Endothelial cell (in vitro differentiated cells): Measurements from ENCODE around the gene SNAPC2. TPM values are rescaled to one million over a fixed set of nuclear protein-coding genes. Genes with fewer than 3 reads are reported as not detected.

Source experiments
- DNase-seq: peaks from one replicate; pipeline ENCODE4 v3.0.0; 2021; ENCODE audit warnings: low spot score
- H3K27ac Mint-ChIP-seq: one replicate; pipeline ENCODE4 v1.8.0; 2021; ENCODE audit warnings: mixed read lengths, inconsistent platforms; ENCODE audit not compliant: unreplicated experiment
- H3K27me3 Mint-ChIP-seq: one replicate; pipeline ENCODE4 v1.8.0; 2021; ENCODE audit warnings: mild to moderate bottlenecking, moderate library complexity, mixed read lengths, inconsistent platforms; ENCODE audit not compliant: unreplicated experiment
- H3K36me3 Mint-ChIP-seq: one replicate; pipeline ENCODE4 v1.8.0; 2021; ENCODE audit warnings: mild to moderate bottlenecking, low read depth, mixed read lengths, inconsistent platforms; ENCODE audit not compliant: unreplicated experiment
- H3K4me1 Mint-ChIP-seq: one replicate; pipeline ENCODE4 v1.8.0; 2021; ENCODE audit warnings: mild to moderate bottlenecking, mixed read lengths, inconsistent platforms; ENCODE audit not compliant: unreplicated experiment
- H3K4me3 Mint-ChIP-seq: one replicate; pipeline ENCODE4 v1.8.0; 2021; ENCODE audit warnings: mild to moderate bottlenecking, mixed read lengths, inconsistent platforms; ENCODE audit not compliant: unreplicated experiment
- H3K9me3 Mint-ChIP-seq: one replicate; pipeline ENCODE4 v1.8.0; 2021; ENCODE audit warnings: mixed read lengths, inconsistent platforms; ENCODE audit not compliant: unreplicated experiment
- total RNA-seq: library from RNA; stranded (reverse); fragmentation: NEBNext Ultra II Directional; extraction: Animal tissue kit (Norgen Biotek cat#: 25700); gene quantifications from one replicate; pipeline ENCODE4 v1.2.1, GENCODE V29; 2021; ENCODE audit not compliant: unreplicated experiment
- TF ChIP-seq, protein P1 (sequence below): fragments of 200-600 bp; sonication (generic); IDR thresholded peaks from one replicate; pipeline ENCODE4 v1.5.0; 2021; ENCODE audit warnings: antibody characterized with exemption; ENCODE audit not compliant: unreplicated experiment

SNAPC2 gene
- total RNA-seq, 1 donor from 2014 or later: 13.5 TPM

DNA sequence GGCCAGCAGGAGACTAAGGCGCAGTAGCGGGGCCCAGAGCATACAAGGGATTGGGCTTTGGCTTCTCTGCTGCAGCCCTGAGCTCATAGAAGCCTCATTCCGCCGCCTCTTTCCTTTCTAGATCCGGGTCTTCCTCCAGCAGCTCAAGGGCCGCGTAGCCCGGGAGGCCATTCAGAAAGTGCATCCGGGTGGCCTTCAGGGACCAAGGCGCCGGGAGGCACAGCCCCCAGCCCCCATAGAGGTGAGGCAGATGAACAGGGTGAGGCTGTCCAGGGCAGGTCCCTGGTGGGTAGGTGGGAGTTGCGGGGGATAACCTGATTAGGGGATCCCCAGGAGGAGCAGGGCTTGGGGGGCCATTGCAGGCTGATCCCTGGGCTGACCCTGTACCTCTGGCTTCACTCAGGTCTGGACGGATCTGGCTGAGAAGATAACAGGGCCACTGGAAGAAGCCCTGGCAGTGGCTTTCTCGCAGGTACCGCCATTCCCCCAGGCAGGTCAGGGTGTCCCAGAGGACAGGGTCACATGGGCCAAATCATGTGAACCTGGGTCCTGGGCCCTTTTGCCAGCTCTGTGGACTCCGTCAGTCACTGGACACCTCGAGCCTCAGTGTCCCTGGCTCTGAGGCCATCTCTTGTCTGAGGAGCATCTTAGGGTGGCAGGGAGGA is 1.3 kb downstream of the SNAPC2 start:
- H3K4me1 Mint-ChIP-seq: peaks cover 11% of the 10 kb centered on the region

DNA sequence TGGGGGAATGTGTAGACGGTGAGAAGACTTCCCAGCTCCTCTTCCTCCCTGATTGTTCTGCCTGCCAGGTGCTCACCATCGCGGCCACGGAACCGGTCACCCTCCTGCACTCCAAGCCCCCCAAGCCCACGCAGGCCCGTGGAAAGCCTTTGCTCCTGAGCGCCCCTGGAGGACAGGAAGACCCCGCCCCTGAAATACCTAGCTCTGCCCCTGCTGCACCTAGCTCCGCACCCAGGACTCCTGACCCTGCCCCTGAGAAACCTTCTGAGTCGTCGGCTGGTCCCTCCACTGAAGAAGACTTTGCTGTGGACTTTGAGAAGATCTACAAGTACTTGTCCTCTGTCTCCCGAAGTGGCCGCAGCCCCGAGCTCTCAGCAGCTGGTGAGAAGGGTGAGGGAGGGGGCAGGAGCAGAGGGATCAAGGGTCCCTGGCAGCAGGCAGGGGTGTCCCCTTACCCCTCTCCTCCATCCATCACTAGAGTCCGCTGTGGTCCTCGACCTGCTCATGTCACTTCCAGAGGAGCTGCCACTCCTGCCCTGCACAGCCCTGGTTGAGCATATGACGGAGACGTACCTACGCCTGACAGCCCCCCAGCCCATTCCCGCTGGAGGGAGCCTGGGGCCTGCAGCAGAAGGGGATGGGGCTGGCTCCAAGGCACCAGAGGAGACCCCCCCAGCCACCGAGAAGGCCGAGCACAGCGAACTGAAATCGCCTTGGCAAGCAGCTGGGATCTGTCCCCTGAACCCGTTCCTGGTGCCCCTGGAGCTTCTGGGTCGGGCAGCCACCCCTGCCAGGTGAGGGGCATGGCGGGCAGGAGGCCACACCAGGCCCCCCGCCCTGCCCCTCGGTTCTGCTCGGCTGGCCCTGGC is 2.1 kb downstream of the SNAPC2 start:
- H3K9me3 Mint-ChIP-seq: no peaks in the 10 kb centered on the region
- H3K4me3 Mint-ChIP-seq: no peak overlapping the region
- peaks cover 10% of the 10 kb centered on the region for H3K4me1 Mint-ChIP-seq
- H3K36me3 Mint-ChIP-seq: peaks cover 8% of the 10 kb centered on the region
- no peak overlapping the region for H3K27ac Mint-ChIP-seq
- DNase-seq: no peak
- peaks cover 17% of the 10 kb centered on the region for H3K27me3 Mint-ChIP-seq
- TF ChIP-seq, protein P1, sequence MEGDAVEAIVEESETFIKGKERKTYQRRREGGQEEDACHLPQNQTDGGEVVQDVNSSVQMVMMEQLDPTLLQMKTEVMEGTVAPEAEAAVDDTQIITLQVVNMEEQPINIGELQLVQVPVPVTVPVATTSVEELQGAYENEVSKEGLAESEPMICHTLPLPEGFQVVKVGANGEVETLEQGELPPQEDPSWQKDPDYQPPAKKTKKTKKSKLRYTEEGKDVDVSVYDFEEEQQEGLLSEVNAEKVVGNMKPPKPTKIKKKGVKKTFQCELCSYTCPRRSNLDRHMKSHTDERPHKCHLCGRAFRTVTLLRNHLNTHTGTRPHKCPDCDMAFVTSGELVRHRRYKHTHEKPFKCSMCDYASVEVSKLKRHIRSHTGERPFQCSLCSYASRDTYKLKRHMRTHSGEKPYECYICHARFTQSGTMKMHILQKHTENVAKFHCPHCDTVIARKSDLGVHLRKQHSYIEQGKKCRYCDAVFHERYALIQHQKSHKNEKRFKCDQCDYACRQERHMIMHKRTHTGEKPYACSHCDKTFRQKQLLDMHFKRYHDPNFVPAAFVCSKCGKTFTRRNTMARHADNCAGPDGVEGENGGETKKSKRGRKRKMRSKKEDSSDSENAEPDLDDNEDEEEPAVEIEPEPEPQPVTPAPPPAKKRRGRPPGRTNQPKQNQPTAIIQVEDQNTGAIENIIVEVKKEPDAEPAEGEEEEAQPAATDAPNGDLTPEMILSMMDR: no peak

More for the DNA sequence above, 1.3 kb downstream of the SNAPC2 start:
- TF ChIP-seq, protein P1: no peak
- no peak for DNase-seq
- Mint-ChIP-seq H3K36me3 (peaks cover 8% of the 10 kb centered on the region), H3K27me3 (peaks cover 17% of the 10 kb centered on the region), H3K27ac (no peak overlapping the region), H3K4me3 (no peak overlapping the region), H3K9me3 (no peaks in the 10 kb centered on the region)

DNA sequence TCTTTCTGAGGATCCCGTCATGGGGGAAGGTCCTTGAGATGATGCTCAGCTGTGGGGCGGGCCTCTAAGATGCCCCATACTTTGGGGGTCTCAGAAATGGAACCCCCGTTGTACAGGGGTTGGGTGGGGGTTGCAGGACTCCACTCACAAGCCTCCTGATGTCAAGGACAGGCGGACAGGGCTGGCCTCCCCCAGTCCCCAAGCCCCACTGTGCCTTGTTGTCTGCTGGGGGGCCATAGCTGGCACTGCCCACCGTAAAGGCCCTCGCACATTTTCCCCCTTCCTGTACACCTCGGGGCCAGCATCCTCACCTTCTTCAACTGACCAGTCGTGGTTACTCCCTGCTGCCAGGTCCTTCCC is 2.7 kb downstream of the SNAPC2 start:
- H3K36me3 Mint-ChIP-seq: peaks cover 8% of the 10 kb centered on the region
- H3K4me3 Mint-ChIP-seq: no peak overlapping the region
- peaks cover 10% of the 10 kb centered on the region for H3K4me1 Mint-ChIP-seq
- TF ChIP-seq, protein P1: no peak
- peaks cover 19% of the 10 kb centered on the region for H3K27me3 Mint-ChIP-seq
- no peaks in the 10 kb centered on the region for H3K9me3 Mint-ChIP-seq
- DNase-seq: no peak
- no peak overlapping the region for H3K27ac Mint-ChIP-seq

DNA sequence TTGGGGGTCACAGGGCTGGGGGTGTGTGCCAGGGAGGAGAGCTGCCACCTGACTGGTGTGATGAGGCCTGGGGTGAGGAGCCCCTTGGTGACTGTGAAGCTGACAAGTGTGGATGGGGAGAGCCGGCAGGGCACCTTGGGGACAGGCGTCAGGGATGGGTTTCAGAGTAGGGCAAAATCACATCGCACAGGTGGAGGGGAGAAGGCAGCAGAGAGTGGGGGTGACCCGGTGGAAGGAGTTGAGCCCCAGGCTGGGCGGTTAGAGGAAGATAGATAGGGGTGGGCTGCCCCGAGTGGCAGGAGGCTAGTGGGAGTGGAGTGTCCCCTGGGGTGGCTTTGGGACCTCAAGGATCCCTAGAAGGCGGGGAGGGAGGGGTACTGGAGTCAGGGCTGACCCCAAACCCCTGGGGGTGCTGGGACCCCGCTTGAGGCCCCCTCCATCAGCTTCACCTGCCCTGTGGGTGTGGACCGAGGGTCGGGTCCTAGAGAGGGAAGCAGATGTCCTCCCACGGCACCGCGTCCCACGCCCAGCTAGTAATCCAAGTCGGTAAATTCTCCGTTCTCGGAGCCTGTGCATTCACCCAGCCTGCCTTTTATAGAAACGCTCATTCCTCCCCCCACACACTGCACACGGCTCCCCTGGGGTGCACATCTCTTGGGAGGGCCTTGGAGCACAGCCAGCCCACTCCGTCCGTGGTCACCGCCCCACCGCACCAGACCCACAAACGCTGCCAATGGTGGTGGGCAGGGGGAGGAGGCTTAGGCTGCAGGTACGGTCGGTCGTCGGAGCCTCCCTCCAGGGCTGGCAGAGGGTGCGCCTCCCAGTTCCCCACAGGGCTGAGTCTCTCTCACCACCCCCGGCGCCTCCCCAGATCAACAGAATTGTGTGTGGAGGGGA is 3.4 kb downstream of the SNAPC2 start:
- H3K4me1 Mint-ChIP-seq: peaks cover 10% of the 10 kb centered on the region
- peaks cover 19% of the 10 kb centered on the region for H3K27me3 Mint-ChIP-seq
- no peak for DNase-seq
- H3K4me3 Mint-ChIP-seq: no peak overlapping the region
- no peak overlapping the region for H3K27ac Mint-ChIP-seq
- H3K36me3 Mint-ChIP-seq: peaks cover 12% of the 10 kb centered on the region
- TF ChIP-seq, protein P1: no peak
- H3K9me3 Mint-ChIP-seq: no peaks in the 10 kb centered on the region
